Stimulated activated CD8-positive, alpha-beta memory T cell treated with anti-CD3 and anti-CD28 coated beads, Interleukin-12 subunit alpha, Interleukin-12 subunit beta, amount 100 ng/mL, for 1 hour (primary cell): ENCODE data around the gene MTHFD2.
"Not testable (repeated sequence)": the region's sequence is repeated elsewhere in the genome, so short reads cannot be mapped to it uniquely, and the experiment has no call there.

Experiments
- DNase-seq: peaks from one replicate; pipeline ENCODE4 v3.0.0-alpha.2; 2020; ENCODE audit warnings: low read depth

The MTHFD2 gene

GRCh38 chr2:74198461-74199274 is at the start of gene MTHFD2:
TSS of gene MTHFD2 (plus strand) at chr2:74198615. CDS start at chr2:74198642, 27 bp downstream.
- DNase-seq: peak; percentile 83

GRCh38 chr2:74149247-74149525 is 49.2 kb upstream of the MTHFD2 start:
- DNase-seq: no peak

GRCh38 chr2:74149570-74150319 is 48.7 kb upstream of the MTHFD2 start:
- DNase-seq: no peak

- no peak for DNase-seq
Measured at GRCh38 chr2:74152954-74153353, 45.5 kb upstream of the MTHFD2 start.

- no peak for DNase-seq
Measured at GRCh38 chr2:74155830-74156229, 42.6 kb upstream of the MTHFD2 start.

- DNase-seq: no peak
Measured at GRCh38 chr2:74162951-74163350, 35.5 kb upstream of the MTHFD2 start.

GRCh38 chr2:74164761-74165160 is 33.7 kb upstream of the MTHFD2 start:
- DNase-seq: no peak

- DNase-seq: no peak
Measured at GRCh38 chr2:74168739-74169138, 29.7 kb upstream of the MTHFD2 start.

GRCh38 chr2:74174909-74175308 is 23.5 kb upstream of the MTHFD2 start:
- no peak for DNase-seq

- no peak for DNase-seq
Measured at GRCh38 chr2:74177696-74178095, 20.7 kb upstream of the MTHFD2 start.

- peak; percentile 94 for DNase-seq
Measured at GRCh38 chr2:74178211-74179062, 20.0 kb upstream of the MTHFD2 start, which contains the start of gene MOB1A. TSS of gene MOB1A (minus strand) at chr2:74178879. CDS start at chr2:74178674, 205 bp downstream.

GRCh38 chr2:74179063-74179865 is 19.2 kb upstream of the MTHFD2 start:
- no peak for DNase-seq

GRCh38 chr2:74181739-74182138 is 16.7 kb upstream of the MTHFD2 start:
- no peak for DNase-seq

GRCh38 chr2:74183878-74184277 is 14.5 kb upstream of the MTHFD2 start:
- no peak for DNase-seq

GRCh38 chr2:74186038-74186437 is 12.4 kb upstream of the MTHFD2 start:
- no peak for DNase-seq

GRCh38 chr2:74186706-74187105 is 11.7 kb upstream of the MTHFD2 start:
- DNase-seq: not testable (repeated sequence)

GRCh38 chr2:74188018-74188601 is 10.3 kb upstream of the MTHFD2 start:
- no peak for DNase-seq

- no peak for DNase-seq
Measured at GRCh38 chr2:74188696-74189095, 9.7 kb upstream of the MTHFD2 start.

- no peak for DNase-seq
Measured at GRCh38 chr2:74191596-74192380, 6.6 kb upstream of the MTHFD2 start.

GRCh38 chr2:74194799-74195198 is 3.6 kb upstream of the MTHFD2 start:
- DNase-seq: no peak
